HG02852 (cell line): ENCODE data around the gene NUP214.
A peak's percentile ranks its signal among the peaks of the same experiment; 100 is the strongest.
"Not testable (repeated sequence)": the region's sequence is repeated elsewhere in the genome, so short reads cannot be mapped to it uniquely, and the experiment has no call there.

ENCODE experiments used
- ATAC-seq: cut with Tn5 transposase; IDR thresholded peaks from one replicate; pipeline ENCODE4 v1.9.1; 2021; ENCODE audit warnings: mild to moderate bottlenecking, moderate library complexity; ENCODE audit not compliant: unreplicated experiment

Gene NUP214

DNA sequence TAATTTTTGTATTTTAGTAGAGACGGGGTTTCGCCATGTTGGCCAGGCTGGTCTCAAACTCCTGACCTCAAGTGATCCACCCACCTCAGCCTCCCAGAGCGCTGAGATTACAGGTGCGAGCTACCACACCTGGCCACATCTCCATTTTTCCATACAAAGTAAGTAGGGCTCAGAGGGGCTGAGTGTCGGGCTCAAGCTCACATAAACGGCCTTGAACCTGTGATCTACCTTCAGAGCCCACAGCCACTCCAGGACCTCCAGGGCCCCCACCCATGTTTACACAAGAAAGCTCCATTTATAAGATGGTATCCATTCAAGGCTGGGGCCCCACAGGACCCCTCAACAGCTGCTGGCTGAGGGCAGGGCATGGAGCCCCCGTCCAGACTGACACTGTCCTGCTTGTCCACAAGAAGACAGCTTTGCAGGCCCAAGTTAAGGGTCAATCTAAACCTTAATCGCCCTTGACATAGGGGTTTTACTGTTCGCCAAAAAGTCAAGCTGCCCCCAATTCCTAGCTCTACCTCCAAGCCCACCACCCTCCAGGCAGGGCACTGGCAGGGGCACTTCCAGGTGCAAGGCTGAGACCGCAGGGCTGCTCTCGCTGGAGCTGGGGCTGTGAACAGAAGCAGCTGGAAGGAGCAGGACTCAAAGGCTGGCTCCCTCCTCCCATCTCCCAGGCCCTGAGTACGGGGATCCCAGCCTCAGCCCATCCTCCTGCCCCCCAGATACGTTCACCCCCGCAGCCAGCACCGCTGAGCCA lies 132.1 kb downstream of the NUP214 start:
- no peak for ATAC-seq

DNA sequence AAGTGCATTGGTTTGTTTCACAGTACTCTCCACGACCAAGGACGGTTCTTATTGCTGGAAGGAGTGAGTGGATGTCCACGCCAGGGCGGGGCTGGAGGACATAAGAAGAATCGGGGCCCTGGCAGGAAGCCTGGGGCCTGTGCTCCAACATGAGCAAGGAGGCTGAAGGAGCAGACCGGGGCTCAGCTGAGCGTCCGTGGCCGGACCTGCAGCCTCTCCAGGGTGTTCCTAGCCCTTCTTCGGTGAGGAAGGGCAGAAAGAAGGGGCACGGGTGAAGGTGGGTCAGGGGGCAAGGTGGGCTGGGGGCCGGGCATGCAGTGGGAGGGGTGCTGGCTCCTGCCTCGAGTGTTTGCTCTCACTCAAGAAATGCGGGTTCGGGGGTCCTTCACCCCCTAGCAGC lies 132.8 kb downstream of the NUP214 start:
- ATAC-seq = no peak

DNA sequence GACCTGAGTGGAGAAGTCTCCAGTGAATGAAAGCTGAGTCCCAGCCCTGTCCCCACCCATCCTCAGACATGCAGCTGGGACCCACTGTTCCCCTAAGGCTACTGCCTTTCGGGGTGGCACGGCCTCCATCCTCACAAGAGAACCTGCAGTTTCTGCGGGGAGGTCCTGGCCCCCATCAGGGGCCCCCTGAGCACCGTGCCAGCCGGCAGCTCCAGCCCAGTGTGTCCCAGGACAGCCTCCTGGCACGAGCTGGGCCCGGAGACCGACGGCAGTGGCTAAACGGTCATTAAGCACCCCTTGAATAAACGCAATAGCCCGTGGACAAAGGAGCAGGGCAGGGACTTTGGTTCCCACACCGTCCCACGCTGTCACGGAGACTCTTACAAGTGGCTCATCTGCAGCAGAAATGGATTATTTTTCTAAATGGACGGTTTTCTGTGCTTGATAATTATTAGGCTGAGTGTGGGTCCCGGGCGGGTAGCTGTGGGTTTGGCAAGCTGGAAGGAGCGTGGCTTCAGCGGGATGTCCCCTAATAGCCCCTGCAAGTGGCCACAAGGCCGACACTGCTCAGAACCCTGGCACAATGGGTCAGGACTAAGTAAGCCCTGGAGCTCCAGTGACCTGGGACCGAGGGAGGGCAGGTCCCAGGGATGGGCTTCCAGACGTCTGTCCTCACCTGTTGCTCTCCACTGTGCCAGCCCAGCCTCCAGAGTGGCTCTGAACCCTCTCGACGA lies 133.5 kb downstream of the NUP214 start:
- no peak for ATAC-seq

DNA sequence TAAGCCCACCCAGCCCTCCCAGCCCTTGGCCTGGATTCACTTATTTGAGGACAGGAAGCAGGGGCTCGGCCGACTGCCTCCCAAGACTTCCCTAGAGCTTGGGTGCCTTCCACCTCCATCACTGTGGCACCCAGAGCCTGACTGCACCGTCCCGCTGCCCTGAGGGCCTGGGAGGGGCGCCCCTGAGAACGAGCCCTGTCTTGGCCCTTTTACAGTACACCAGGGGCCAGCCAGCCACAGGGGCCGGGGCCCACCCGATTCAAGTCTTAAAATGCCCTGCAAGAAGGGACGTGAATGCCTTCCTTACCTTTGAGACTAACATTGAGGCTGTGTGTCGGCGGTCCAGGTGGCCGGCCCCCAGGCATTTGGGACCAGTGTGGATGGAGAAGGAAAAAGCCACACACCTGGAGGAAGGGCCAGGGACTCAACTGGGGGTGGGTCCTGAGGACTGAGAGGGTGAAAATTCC lies 134.1 kb downstream of the NUP214 start:
- ATAC-seq = no peak

DNA sequence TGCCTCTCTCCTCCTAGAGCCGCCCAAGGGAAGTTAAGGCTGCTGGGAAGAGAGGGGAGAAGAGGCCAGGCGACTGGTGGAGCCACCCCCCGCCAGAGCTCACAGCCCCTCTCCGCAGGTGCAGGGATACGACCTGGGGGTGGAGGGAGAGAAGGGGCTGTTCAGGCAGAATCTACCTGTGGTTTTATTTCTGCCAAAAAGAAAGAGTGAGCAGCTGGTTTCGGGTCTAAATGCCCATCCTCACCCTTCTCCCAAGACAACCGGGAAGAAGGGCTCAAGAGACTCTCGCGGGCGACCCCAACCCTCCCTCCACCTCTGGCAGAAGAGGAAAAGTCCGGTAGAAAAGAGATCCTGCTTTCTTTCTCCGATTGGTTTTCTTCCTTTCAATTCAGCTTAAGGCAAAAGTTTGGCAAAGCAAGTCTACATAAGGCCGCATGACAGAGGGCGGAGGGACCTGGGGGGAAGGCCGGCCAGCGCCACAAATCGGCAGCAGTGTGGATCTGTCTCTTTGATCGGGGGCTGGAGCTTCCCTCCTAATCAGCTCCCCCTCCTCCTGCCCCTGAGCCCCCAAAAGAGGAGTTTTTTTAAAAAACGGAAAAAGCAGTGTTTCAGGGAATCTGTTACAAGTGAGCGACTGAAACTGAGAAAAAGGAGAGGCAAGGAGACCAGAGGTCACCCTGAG lies 134.7 kb downstream of the NUP214 start:
- no peak for ATAC-seq

DNA sequence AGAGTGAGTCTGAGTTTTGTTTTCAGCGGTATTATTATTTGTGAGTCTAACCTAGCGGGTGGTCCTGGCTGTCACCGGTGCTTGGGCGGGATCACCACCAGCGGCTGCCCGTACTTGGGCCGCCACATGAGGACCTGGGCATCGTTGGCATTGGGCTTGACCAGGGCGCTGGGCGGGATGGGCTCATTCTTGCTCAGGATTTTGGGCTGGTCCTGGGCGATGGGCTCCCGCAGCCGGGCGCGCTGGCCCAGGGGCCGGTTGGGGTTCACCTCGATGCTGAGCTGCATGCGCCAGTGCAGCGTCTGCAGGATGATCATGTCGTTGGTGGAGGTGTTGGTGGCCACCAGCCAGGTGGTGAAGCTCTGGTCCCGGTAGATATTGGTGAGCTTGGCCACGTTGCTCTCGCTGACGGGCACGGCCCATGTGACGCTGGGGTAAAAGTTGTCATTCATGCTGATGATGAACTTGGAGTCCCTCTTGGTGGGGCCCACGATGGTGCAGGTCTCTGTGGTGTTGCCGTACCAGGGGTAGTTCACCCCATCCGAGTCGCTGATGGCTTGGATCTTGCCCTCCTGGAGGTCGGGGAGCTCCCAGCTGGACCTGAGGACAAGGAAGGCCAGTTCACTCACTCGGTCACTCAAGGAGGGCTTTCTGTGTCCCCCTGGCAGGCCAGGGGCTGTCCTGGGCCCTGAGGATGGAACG lies 135.5 kb downstream of the NUP214 start:
- no peak for ATAC-seq

DNA sequence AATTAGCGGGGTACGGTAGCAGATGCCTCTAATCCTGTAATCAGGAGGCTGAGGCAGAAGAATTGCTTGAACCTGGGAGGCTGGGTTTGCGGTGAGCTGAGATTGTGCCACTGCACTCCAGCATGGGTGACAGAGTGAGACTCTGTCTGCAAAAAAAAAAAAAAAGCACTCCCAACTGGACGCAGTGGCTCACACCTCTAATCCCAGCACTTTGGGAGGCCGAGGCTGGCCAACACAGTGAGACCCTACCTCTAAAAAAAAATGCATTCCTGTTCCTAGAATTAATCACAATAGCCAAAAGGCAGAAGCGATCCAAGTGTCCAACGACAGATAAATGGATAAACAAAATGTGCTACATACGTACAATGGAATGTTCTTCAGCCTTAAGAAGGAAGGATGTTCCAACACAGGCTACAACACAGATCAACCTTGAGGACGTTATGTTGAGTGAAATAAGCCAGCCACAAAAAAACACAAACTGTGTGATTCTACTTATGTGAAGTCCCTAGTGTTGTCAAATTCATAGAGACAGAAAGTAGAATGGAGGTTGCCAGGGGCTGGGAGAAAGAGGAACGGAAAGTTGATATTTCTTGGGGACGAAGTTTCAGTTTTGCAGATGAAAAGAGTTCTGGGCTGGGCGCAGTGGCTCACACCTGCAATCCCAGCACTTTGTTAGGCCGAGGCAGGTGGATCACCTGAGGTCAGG lies 137.1 kb downstream of the NUP214 start:
- ATAC-seq = peak; percentile 68

DNA sequence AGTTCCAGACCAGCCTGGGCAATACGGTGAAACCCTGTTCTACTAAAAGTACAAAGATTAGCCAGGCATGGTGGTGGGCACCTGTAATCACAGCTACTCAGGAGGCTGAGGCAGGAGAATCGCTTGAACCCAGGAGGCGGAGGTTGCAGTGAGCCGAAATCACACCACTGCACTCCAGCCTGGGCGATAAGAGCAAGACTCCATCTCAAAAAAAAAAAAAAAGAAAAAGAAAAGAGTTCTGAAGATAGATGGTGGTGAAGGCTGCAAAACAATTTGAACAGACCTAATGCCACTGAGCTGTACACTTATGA lies 137.6 kb downstream of the NUP214 start:
- ATAC-seq = not testable (repeated sequence)

DNA sequence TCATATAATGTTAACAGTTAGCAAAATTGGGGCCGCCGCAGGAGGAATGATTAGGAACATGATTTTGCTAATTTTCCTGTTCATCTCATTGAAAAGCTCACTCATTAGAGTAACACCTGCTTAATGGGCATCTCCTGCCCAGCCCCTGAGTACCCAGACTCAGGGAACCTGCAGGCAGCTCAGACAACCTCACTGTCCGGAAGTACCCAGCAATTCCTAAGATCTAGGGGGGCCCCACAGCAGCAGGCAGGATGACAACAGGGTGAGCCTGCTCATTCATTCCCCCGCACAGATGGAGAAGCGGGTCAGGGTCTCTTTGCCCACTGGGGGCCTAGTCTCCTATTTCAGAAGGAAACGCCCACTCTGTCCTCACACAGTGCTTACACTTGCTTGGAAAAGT lies 138.3 kb downstream of the NUP214 start:
- ATAC-seq = no peak

DNA sequence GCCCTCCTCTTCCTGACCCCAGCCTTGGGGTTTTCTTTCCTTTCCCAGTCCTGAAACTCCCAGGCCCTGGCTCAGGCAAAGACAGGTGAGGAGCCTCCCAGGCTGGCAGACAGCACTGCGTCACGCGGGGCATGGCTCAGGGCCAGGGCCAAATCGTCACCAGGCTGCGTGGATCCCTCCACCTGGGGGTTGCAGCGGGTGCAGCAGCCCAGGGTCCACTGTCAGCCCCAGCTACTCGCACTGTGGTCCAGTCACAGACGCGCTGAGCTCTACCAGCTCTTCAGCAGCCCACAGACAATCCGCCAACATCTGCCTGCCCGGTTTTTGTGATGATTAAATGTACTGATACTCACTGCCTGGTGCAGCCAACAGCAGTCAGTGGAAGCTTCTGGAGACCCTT lies 138.8 kb downstream of the NUP214 start:
- no peak for ATAC-seq

DNA sequence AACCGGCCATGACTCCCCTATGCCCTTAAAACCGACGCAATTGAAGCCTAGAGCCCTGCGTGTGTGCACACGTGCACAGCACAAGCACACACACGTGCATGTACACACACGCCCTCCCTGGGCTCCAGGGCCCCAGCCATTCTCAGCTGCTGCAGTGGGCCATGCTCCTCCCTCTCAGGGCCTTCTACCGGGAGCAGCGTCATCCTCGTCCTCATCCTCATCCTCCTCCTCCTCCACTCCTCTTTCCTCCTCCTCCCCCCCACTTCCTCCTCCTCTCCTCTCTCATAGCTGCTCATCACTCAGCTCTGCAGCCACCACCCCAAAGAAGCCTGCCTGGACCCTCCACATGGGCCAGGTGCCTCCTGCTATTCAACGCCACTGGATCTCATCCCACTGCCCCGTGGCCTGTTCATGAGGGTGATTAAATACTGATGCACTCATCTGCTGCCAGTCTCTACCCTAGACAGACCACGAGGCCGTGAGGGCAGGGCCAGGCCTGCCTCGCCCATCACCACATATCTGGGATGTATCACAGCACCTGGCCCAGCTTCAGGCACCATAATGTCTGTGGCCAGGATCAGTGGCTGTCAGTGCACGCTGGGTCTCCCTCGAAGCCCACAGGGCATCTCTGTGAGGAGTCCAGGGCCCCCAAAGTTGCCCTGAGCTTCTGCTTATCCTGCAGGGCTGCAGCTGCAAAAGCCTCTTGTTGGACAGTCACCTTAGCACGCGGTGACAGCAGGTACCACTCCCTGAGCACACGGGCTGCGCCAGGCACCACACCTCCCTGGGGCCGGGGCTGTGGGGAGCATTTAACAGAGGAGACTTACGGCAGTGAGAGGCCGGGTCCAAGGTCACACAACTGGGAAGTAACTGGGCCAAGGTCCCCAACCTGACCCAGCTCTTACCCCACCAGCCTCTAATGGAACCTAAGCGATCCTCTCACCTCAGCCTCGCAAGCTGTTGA lies 141.2 kb downstream of the NUP214 start:
- no peak for ATAC-seq

DNA sequence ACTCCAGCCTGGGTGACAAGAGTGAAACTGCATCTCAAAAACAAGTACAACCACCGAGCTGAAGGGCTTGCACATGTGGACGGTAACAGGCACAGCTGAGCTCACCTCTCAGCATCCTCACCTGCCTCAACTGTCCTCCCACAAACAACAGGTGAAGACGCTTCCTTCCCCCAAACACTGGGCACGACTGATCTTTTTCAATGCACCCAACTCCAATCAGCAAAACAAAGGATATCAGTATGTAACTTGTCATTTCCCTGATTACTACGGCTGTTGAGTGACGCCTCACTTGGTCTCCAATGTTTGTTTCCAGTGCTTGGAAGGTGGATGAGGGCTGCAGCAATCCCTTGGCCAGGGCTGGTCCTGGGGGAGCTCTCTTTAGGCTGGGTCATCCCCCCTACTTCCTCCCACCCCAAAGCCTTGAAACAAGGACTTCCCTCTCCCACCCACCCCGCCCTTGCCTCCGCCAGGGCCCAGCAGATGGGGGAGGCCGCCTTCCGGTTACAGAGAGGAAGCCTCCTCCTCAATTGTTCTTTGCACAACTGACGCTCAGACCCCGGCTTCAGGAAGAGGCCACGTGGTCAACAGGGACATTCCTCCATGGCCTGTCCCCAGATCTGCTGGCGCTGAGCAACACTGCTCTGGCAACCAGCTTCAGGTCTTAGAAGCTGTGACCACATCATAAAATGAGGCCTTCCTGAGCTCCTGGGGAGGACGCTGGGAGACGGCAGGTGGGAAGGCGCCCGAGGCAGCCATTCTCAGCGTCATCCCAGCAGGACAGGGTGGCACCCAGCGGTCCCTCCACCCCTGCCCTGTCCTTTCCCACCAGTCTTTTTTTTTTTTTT lies 145.0 kb downstream of the NUP214 start:
- ATAC-seq = no peak

DNA sequence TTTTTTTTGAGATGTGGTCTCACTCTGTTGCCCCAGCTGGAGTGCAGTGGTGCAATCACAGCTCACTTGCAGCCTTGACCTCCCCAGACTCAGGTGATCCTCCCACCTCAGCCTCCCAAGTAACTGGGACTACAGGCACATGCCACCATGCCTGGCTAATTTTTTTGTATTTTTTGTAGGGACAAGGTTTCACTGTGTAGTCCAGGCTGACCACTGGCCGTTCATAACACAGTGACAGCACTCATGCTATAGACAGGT lies 145.6 kb downstream of the NUP214 start:
- ATAC-seq = not testable (repeated sequence)

DNA sequence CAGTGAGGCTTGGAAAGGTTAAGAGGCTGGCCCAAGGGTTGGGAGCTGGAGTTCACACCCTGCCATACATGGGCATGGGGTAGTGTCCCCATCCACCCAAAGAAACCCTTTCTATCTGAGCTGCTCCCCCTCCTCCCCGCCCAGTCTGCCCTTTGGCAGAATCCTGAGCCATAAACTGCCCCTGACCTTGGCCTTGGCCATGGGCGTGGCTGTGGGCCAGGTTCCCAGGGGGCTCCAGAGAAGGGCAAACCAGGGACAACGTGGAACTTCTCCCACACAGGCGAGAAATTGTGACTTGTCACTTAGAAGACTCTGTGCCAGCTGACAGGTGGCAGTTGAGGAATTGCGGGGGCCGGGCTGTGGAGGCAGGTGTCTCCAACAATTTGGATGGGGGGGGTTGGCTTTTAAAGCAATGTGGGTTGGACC lies 146.1 kb downstream of the NUP214 start:
- ATAC-seq = no peak

DNA sequence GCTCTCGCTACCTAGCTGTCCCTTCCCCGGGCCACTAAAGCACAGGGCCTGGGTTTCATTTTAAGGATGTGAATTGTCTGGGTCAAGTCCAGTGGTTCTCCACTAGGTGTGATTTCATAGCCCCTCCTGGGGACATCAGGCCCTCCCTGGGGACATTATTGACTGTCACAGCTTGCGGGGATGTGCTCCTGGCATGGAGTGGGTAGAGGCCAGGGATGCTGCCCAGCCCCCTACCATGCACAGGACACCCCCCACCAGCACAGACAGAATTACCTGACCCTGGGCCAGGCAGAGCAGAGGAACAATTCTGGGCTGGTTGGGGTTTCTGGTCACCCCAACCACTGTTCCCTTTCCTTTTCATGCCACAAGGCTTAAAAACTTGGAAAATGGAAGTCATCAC lies 146.8 kb downstream of the NUP214 start:
- ATAC-seq = no peak

DNA sequence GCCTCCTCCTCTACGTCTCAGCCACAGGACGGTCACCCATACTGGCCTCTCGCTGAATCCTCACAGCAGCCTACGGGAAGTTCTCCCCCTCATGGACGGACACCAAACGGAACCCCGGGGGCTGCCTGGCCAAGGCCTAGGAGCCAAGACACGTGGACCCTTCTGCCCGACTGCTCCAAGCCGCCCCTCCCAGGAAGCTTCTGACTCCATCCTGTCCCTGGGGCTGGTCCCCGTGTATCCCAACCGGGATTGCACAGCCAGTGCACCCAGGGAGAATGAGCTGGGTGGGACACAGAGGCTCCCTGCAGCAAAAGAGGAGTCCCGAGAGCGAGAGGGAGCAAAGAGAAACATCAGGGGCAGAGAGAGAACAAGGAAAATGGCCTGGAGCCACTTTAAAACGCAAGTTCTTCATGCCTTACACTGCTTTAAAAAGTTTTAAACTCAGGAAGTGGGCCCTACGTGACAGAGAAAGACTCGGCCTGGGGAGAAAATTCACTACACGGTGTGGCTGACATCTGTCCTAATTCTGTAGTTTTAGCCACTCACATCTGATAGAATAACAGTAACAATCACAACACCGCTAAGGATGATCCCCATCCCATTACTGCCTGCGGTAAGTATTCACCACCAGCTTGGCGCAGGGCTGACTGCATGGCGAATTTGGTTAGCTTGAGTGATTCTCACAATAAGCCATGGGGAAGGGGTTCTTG lies 147.9 kb downstream of the NUP214 start:
- no peak for ATAC-seq

DNA sequence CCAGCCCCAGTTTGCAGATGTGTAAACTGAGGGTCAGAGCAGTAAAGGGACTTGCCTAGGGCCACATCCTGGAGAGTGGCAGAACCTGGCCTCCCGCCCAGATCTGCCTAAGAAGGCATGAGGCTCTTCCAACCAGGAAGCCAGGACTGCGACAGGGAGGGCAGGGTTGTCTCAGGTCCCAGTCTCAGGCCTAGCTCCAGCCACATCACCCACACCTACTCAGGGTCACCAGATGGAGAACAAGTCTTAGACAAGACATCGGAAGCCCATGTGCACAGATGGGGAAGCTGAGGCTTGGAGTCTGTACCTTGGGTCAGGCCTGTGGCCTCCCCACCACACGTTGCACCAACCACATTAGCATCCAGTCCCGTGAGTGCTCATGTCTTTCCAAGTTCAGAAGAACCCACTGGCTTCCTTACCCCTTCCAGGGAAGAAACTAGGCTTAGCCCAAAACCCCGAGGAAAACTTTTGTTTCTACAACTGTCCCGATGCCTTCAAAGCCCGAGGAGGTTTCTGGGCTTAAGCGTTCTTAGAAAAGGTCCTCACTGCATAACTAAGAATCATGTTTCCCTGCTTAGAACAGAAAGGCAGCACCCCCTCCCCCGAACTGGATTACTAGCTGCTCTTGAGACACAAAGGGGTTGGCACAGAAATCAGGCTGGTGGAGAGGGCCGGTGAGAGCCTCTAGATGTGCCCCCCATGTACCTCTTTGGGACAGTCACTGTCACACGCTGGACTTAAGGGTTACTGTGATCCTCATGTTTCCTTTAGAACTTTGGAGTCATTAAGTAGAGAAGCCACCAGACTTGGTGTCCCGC lies 148.7 kb downstream of the NUP214 start:
- ATAC-seq = no peak
